ENCODE data around the gene PPFIA4.

The PPFIA4 gene

GRCh38 chr1:202989879-202990278, 36.4 kb upstream of the PPFIA4 start:
- no peak for TF ChIP-seq EZH2phosphoT487 (IDR thresholded peaks at IDR 0.05; ENCODE audit: low read depth)
- TF ChIP-seq, protein P1, sequence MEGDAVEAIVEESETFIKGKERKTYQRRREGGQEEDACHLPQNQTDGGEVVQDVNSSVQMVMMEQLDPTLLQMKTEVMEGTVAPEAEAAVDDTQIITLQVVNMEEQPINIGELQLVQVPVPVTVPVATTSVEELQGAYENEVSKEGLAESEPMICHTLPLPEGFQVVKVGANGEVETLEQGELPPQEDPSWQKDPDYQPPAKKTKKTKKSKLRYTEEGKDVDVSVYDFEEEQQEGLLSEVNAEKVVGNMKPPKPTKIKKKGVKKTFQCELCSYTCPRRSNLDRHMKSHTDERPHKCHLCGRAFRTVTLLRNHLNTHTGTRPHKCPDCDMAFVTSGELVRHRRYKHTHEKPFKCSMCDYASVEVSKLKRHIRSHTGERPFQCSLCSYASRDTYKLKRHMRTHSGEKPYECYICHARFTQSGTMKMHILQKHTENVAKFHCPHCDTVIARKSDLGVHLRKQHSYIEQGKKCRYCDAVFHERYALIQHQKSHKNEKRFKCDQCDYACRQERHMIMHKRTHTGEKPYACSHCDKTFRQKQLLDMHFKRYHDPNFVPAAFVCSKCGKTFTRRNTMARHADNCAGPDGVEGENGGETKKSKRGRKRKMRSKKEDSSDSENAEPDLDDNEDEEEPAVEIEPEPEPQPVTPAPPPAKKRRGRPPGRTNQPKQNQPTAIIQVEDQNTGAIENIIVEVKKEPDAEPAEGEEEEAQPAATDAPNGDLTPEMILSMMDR (IDR thresholded peaks at IDR 0.05; ENCODE audit: low read depth, low read length): no peak
- H3K27me3 ChIP-seq (ENCODE audit: low read depth, low read length): peaks cover 22% of the 10 kb centered on the region; the same call in 1 of the 2 replicates
- peaks cover 4% of the 10 kb centered on the region for H3K4me1 ChIP-seq (ENCODE audit: low read length)

GRCh38 chr1:202991112-202991511, 35.2 kb upstream of the PPFIA4 start:
- H3K4me3 ChIP-seq (ENCODE audit: low read length): no peak overlapping the region
- H4K20me1 ChIP-seq (ENCODE audit: insufficient read depth, low read length): no peaks in the 10 kb centered on the region
- H3K9me3 ChIP-seq (ENCODE audit: insufficient read depth, low read length): no peaks in the 10 kb centered on the region
- TF ChIP-seq EZH2phosphoT487 (IDR thresholded peaks at IDR 0.05; ENCODE audit: low read depth): no peak
- TF ChIP-seq, protein P1 (IDR thresholded peaks at IDR 0.05; ENCODE audit: low read depth, low read length): no peak
- no peak overlapping the region for H3K27ac ChIP-seq (ENCODE audit: low read length)
- H3K36me3 ChIP-seq (replicated peaks; ENCODE audit: low read depth, low read length): no peaks in the 10 kb centered on the region
- H3K4me2 ChIP-seq (ENCODE audit: low read length): no peak overlapping the region
- H2AFZ ChIP-seq (ENCODE audit: low read depth, low read length): no peak overlapping the region
- no peaks in the 10 kb centered on the region for H3K79me2 ChIP-seq (ENCODE audit: low read length)
- H3K4me1 ChIP-seq (ENCODE audit: low read length): peaks cover 4% of the 10 kb centered on the region
- peaks cover 34% of the 10 kb centered on the region for H3K27me3 ChIP-seq (ENCODE audit: low read depth, low read length)
- H3K9ac ChIP-seq (ENCODE audit: low read length): no peak overlapping the region

More at GRCh38 chr1:202989879-202990278, 36.4 kb upstream of the PPFIA4 start:
- no peaks in the 10 kb centered on the region for H4K20me1 ChIP-seq (ENCODE audit: insufficient read depth, low read length)
- H3K36me3 ChIP-seq (replicated peaks; ENCODE audit: low read depth, low read length): no peaks in the 10 kb centered on the region
- H3K9me3 ChIP-seq (ENCODE audit: insufficient read depth, low read length): no peaks in the 10 kb centered on the region
- H3K4me3 ChIP-seq (ENCODE audit: low read length): no peak overlapping the region
- no peak overlapping the region for H3K9ac ChIP-seq (ENCODE audit: low read length)
- H3K27ac ChIP-seq (ENCODE audit: low read length): no peak overlapping the region
- H3K4me2 ChIP-seq (ENCODE audit: low read length): no peak overlapping the region
- no peak overlapping the region for H2AFZ ChIP-seq (ENCODE audit: low read depth, low read length)
- no peaks in the 10 kb centered on the region for H3K79me2 ChIP-seq (ENCODE audit: low read length)

DNA sequence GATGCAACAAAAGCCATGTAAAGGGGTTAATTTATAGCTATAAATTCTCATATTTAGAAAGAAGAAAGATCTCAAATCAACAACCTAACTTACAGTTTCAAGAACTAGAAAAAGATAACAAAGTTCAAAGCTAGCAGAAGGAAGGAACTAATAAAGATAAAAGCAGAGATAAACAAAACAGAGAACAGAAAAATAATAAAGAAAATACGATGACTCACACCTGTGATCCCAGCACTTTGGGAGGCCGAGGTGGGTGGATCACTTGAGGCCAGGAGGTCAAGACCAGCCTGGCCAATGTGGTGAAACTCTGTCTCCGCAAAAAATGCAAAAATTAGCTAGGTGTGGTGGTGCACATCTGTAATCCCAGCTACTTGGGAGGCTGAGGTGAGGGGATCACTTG, 31.5 kb upstream of the PPFIA4 start:
- Histone ChIP-seq H3K79me2 (ENCODE audit: low read length) (no peaks in the 10 kb centered on the region), H3K27me3 (ENCODE audit: low read depth, low read length) (peaks cover 50% of the 10 kb centered on the region)

DNA sequence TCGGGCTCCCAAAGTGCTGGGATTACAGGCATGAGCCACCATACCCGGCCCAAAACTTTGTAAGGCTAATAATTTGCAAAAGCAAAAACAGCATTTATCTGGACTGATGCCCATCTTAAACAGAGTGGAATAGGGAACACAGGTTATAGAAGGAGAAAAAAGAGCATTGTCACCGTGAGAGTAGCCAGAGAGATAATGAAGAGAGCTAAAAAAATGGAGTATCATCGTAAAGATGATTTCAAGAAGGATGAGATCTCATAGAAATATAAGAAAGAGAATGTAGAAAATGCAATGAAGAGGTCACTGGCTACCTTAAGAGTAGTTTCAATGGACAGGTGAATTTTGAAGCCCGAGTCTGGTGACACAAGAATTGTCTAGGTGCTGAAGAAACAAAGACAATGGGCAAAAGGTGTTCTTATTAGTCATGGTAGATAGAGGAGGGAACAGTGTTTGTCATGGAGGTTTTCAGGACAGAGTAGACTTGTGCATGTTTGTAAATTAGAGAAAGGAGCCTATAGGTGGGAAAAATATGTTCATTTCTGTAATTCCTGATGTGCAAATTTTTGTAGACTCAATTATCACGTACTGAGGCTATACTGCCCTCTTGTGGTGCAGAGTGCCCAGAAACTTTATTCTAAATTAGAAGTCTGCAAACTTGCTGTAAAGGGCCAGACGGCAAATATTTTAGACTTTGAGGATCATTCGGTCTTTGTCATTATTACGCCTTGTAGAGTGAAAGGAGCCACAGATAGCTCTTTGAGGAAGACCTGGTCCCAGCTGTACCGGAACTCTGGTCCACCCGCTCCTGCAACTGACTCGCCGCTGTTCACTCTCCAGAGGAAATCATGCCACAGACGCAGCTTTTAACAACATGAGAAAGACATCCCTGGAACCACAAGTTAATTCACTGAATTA, 27.2 kb upstream of the PPFIA4 start:
- peak overlapping the region; percentile 46 for H3K9ac ChIP-seq (ENCODE audit: low read length)
- H3K4me2 ChIP-seq (ENCODE audit: low read length): peak overlapping the region; percentile 96
- H3K9me3 ChIP-seq (ENCODE audit: insufficient read depth, low read length): no peaks in the 10 kb centered on the region
- H2AFZ ChIP-seq (ENCODE audit: low read depth, low read length): peak overlapping the region; percentile 99
- no peaks in the 10 kb centered on the region for H3K36me3 ChIP-seq (replicated peaks; ENCODE audit: low read depth, low read length)
- no peak for TF ChIP-seq EZH2phosphoT487 (IDR thresholded peaks at IDR 0.05; ENCODE audit: low read depth)
- TF ChIP-seq, protein P1 (IDR thresholded peaks at IDR 0.05; ENCODE audit: low read depth, low read length): peak; percentile 96
- H3K27ac ChIP-seq (ENCODE audit: low read length): no peak overlapping the region
- peak overlapping the region; percentile 78 for H3K4me3 ChIP-seq (ENCODE audit: low read length)
- peaks cover 35% of the 10 kb centered on the region for H3K27me3 ChIP-seq (ENCODE audit: low read depth, low read length)
- peaks cover 12% of the 10 kb centered on the region for H3K4me1 ChIP-seq (ENCODE audit: low read length)
- no peaks in the 10 kb centered on the region for H4K20me1 ChIP-seq (ENCODE audit: insufficient read depth, low read length)
- H3K79me2 ChIP-seq (ENCODE audit: low read length): no peaks in the 10 kb centered on the region

More for the DNA sequence above, 31.5 kb upstream of the PPFIA4 start:
- H3K9ac ChIP-seq (ENCODE audit: low read length): no peak overlapping the region
- H2AFZ ChIP-seq (ENCODE audit: low read depth, low read length): no peak overlapping the region
- H3K4me1 ChIP-seq (ENCODE audit: low read length): peaks cover 13% of the 10 kb centered on the region
- no peak overlapping the region for H3K4me2 ChIP-seq (ENCODE audit: low read length)
- TF ChIP-seq EZH2phosphoT487 (IDR thresholded peaks at IDR 0.05; ENCODE audit: low read depth): no peak
- TF ChIP-seq, protein P1 (IDR thresholded peaks at IDR 0.05; ENCODE audit: low read depth, low read length): no peak
- H4K20me1 ChIP-seq (ENCODE audit: insufficient read depth, low read length): no peaks in the 10 kb centered on the region
- H3K27ac ChIP-seq (ENCODE audit: low read length): no peak overlapping the region
- H3K36me3 ChIP-seq (replicated peaks; ENCODE audit: low read depth, low read length): no peaks in the 10 kb centered on the region
- H3K9me3 ChIP-seq (ENCODE audit: insufficient read depth, low read length): no peaks in the 10 kb centered on the region
- no peak overlapping the region for H3K4me3 ChIP-seq (ENCODE audit: low read length)

Data from OCI-LY3 (cell line).